RWPE2 (cell line): ENCODE results near the gene ACRBP.

Source experiments
- ATAC-seq: fragments of 200-7000 bp; cut with Tn5 transposase; 3 replicates; pipeline ENCODE4 v1.9.1; 2021; ENCODE audit warnings: low read depth
- DNase-seq: peaks from one replicate; pipeline ENCODE4 v3.0.0-alpha.2; 2020; ENCODE audit warnings: low spot score
- H3K27ac ChIP-seq: fragments of 450-650 bp; 2 replicates; pipeline ENCODE4 v1.5.1; 2017; ENCODE audit warnings: mild to moderate bottlenecking; ENCODE audit not compliant: poor library complexity, severe bottlenecking
- H3K27me3 ChIP-seq: fragments of 250-450 bp; sonication (Bioruptor Pico); 2 replicates; pipeline ENCODE4 v1.5.1; 2021; ENCODE audit warnings: mild to moderate bottlenecking, moderate library complexity; ENCODE audit not compliant: insufficient read depth, poor library complexity, severe bottlenecking
- H3K36me3 ChIP-seq: fragments of 250-450 bp; sonication (Bioruptor Pico); 2 replicates; pipeline ENCODE4 v1.5.1; 2020; ENCODE audit warnings: low read depth, mild to moderate bottlenecking, moderate library complexity
- H3K4me1 ChIP-seq: fragments of 250-450 bp; sonication (Bioruptor Pico); 2 replicates; pipeline ENCODE4 v1.5.1; 2021; ENCODE audit warnings: mild to moderate bottlenecking, moderate library complexity; ENCODE audit not compliant: insufficient read depth, poor library complexity, severe bottlenecking
- H3K4me3 ChIP-seq: fragments of 250-450 bp; sonication (Bioruptor Pico); 2 replicates; pipeline ENCODE4 v1.5.1; 2021; ENCODE audit warnings: mild to moderate bottlenecking, moderate library complexity; ENCODE audit not compliant: severe bottlenecking
- H3K9me3 ChIP-seq: fragments of 250-450 bp; sonication (Bioruptor Pico); 2 replicates; pipeline ENCODE4 v1.5.1; 2021; ENCODE audit warnings: mild to moderate bottlenecking, moderate library complexity; ENCODE audit not compliant: severe bottlenecking
- CTCF ChIP-seq: fragments of 450-650 bp; IDR thresholded peaks from one replicate; pipeline ENCODE4 v1.5.1; 2017; ENCODE audit warnings: mild to moderate bottlenecking, moderate library complexity; ENCODE audit not compliant: poor library complexity, severe bottlenecking

ACRBP gene

GRCh38 chr12:6691473-6691872, 44.2 kb upstream of the ACRBP start:
- H3K4me3 ChIP-seq = no peak overlapping the region
- peaks cover 14% of the 10 kb centered on the region for H3K4me1 ChIP-seq
- no peaks in the 10 kb centered on the region for H3K27me3 ChIP-seq
- no peak for ATAC-seq
- TF ChIP-seq CTCF = no peak
- H3K9me3 ChIP-seq = no peaks in the 10 kb centered on the region
- peaks cover 6% of the 10 kb centered on the region; the same call in 1 of the 2 replicates for H3K36me3 ChIP-seq
- no peak overlapping the region for H3K27ac ChIP-seq
- no peak for DNase-seq

DNA sequence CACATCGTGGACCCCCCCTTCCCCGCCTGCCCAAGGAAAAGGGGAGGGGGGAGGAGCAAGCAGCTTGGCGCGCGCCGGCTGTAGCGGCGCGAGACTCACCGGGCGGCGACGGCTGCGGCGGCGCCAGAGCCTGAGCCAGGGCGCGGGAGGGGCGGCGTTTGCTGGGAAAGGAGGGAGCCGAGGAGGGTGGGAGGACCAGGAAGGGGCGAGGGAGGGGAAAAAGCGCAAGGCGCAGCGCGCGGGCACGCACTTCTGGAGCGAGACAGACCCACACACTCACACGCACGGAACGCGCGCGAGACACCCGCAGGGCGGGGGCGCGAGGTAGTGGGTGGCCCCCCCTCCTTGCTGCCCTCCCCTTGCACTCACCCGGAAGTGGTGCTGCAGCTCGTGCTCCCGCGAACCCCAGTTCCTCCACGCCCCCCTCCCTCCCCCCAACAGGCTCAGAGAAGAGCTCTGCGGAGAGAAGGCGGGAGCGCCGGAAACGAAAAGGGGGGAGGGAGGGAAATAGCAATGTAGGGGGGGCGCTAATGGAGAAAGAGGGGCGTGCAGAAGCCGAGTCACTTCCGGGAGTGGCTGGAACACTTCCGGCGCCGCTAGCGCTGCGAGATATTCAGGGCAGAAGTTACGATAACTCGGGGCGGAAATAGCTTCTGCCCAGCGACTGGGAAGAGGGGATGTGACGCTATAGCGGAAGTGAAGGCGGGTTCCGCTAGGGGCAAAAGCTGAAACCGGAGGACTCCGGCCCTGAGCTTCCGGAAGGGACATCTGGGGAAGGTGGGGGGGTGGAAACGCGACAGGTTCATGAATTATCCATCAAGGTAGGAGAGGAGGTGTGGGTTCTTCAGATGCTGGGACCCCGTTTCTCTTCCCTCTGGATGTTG, 42.0 kb upstream of the ACRBP start, which contains the start of gene ZNF384:
Gene ZNF384, minus strand, starts transcription at position 377 of the 884 bp plus-strand sequence. CDS start 9,855 bp downstream, outside the sequence.
- peaks cover 20% of the 10 kb centered on the region for H3K36me3 ChIP-seq
- H3K4me3 ChIP-seq = peak within 1 kb of the TSS; percentile 60
- peaks cover 14% of the 10 kb centered on the region for H3K4me1 ChIP-seq
- H3K27me3 ChIP-seq = no peaks in the 10 kb centered on the region
- no peaks in the 10 kb centered on the region for H3K9me3 ChIP-seq
- ATAC-seq (peak; percentile 84), DNase-seq (peak; percentile 97)
- no peak for TF ChIP-seq CTCF
- peak within 1 kb of the TSS; percentile 79 for H3K27ac ChIP-seq

GRCh38 chr12:6688543-6688998, 41.3 kb upstream of the ACRBP start:
- H3K27me3 ChIP-seq = no peaks in the 10 kb centered on the region
- peaks cover 14% of the 10 kb centered on the region for H3K4me1 ChIP-seq
- peak overlapping the region; percentile 79 for H3K27ac ChIP-seq
- no peak for TF ChIP-seq CTCF
- peaks cover 22% of the 10 kb centered on the region for H3K36me3 ChIP-seq
- H3K9me3 ChIP-seq = no peaks in the 10 kb centered on the region
- DNase-seq (no peak), ATAC-seq (peak; percentile 1; the same call in 1 of the 3 replicates)
- H3K4me3 ChIP-seq = peak overlapping the region; percentile 60

DNA sequence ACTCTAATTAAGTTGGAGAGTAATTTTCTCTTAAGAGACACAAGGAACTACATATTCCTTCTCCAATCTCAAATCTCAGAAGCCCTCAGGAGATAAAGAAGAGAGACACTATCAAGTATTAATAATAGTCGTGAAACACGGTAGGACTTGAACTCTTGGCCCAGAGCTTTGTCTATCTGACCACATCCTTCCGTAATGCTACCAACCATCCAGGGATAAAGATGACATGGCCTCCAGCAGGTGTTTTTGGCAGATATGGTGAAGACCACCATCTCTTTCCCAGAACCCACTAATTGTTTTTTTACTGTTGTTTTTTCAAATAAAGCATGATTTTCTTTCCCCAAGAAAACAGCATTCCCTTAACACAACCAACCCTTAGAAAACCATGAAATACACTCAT, 38.6 kb upstream of the ACRBP start:
- DNase-seq (no peak), ATAC-seq (no peak)
- Histone ChIP-seq H3K27ac (no peak overlapping the region), H3K4me3 (no peak overlapping the region), H3K27me3 (no peaks in the 10 kb centered on the region), H3K9me3 (no peaks in the 10 kb centered on the region), H3K36me3 (peaks cover 22% of the 10 kb centered on the region), H3K4me1 (peaks cover 14% of the 10 kb centered on the region)
- TF ChIP-seq CTCF = no peak

GRCh38 chr12:6684609-6685008, 37.4 kb upstream of the ACRBP start:
- DNase-seq (no peak), ATAC-seq (no peak)
- no peak overlapping the region for H3K27ac ChIP-seq
- no peaks in the 10 kb centered on the region for H3K9me3 ChIP-seq
- no peaks in the 10 kb centered on the region for H3K27me3 ChIP-seq
- H3K4me1 ChIP-seq = peaks cover 9% of the 10 kb centered on the region
- peak; percentile 64 for TF ChIP-seq CTCF
- no peak overlapping the region for H3K4me3 ChIP-seq
- H3K36me3 ChIP-seq = peaks cover 33% of the 10 kb centered on the region
